GM21737 (cell line): ENCODE results near the gene KLK3.
A peak's percentile ranks its signal among the peaks of the same experiment; 100 is the strongest.

Source experiments
- ATAC-seq: cut with Tn5 transposase; IDR thresholded peaks from one replicate; pipeline ENCODE4 v1.9.1; 2021; ENCODE audit warnings: mild to moderate bottlenecking, moderate library complexity; ENCODE audit not compliant: unreplicated experiment

KLK3 gene

GRCh38 chr19:50830266-50831025, 24.3 kb upstream of the KLK3 start:
- no peak for ATAC-seq

GRCh38 chr19:50831026-50831396, 23.7 kb upstream of the KLK3 start:
- no peak for ATAC-seq

GRCh38 chr19:50832666-50833065, 22.0 kb upstream of the KLK3 start:
- ATAC-seq: no peak

- no peak for ATAC-seq
These were observed 21.5 kb upstream of the KLK3 start, which contains the start of gene KLK15 for GRCh38 chr19:50833117-50833801. Gene KLK15, minus strand, starts transcription at chr19:50833574. Its CDS starts 2,082 bp downstream, at chr19:50831492.

- ATAC-seq: no peak
These were observed 20.9 kb upstream of the KLK3 start for GRCh38 chr19:50833802-50834167.

GRCh38 chr19:50835103-50835784, 19.5 kb upstream of the KLK3 start:
- ATAC-seq: no peak

- ATAC-seq: peak; percentile 82
These were observed 18.8 kb upstream of the KLK3 start for GRCh38 chr19:50835785-50836542.

- ATAC-seq: no peak
These were observed 18.0 kb upstream of the KLK3 start for GRCh38 chr19:50836543-50837195.

- no peak for ATAC-seq
These were observed 17.4 kb upstream of the KLK3 start for GRCh38 chr19:50837300-50837699.

GRCh38 chr19:50838239-50838638, 16.5 kb upstream of the KLK3 start:
- no peak for ATAC-seq

- ATAC-seq: no peak
These were observed 14.7 kb upstream of the KLK3 start for GRCh38 chr19:50839712-50840655.

- no peak for ATAC-seq
These were observed 12.6 kb upstream of the KLK3 start for GRCh38 chr19:50842130-50842529.

- no peak for ATAC-seq
These were observed 11.5 kb upstream of the KLK3 start for GRCh38 chr19:50843205-50843604.

- ATAC-seq: no peak
These were observed 11.0 kb upstream of the KLK3 start for GRCh38 chr19:50843701-50844221.

- ATAC-seq: no peak
These were observed 10.3 kb upstream of the KLK3 start for GRCh38 chr19:50844296-50844935.

GRCh38 chr19:50850738-50851137, 4.0 kb upstream of the KLK3 start:
- ATAC-seq: no peak

GRCh38 chr19:50851620-50852019, 3.1 kb upstream of the KLK3 start:
- no peak for ATAC-seq

GRCh38 chr19:50857366-50857765, 2.7 kb downstream of the KLK3 start:
- ATAC-seq: no peak

- ATAC-seq: no peak
These were observed 4.2 kb downstream of the KLK3 start for GRCh38 chr19:50858886-50859285.
